HG03520 (cell line): ENCODE data around the gene PPM1N.

Source experiments
- ATAC-seq: cut with Tn5 transposase; IDR thresholded peaks from one replicate; pipeline ENCODE4 v1.9.1; 2021; ENCODE audit warnings: mild to moderate bottlenecking, moderate library complexity; ENCODE audit not compliant: unreplicated experiment

Gene PPM1N

DNA sequence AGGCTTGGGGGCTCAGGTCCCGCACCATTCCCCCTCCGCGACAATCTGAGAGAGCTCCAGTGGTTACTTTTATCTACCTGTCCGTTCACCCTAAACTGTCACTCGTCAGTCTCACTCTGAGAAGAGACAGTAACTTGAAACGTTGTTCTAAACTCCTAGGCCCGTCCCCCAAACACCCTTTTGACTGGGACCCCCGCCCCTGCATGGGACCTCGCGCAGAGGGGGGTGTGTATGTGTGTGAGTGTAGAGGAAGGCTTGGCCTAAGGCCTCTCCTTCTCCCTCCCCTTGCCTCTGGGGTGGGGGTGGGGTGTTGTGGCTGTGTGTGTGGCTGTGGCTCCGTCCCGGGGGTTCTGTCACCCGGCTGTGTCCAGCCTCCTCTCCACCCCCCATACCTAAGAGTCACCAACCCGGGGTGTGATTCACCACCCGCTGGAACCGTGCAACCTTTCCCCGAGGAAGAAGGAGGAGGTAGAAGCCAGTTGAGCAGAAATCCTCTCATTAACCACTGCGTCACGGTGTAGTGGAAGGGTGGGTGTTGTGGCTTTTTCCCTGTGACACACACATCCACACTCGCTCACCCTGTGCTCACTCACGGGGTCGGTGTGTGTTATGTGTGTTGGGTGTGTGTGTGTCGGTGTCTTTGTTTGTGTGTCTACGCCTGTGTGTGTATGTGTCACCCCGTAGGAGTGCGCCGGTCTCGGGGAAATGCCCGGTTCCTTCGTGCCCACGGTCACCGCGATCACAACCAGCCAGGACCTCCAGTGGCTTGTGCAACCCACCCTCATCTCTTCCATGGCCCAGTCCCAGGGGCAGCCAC lies 28.1 kb upstream of the PPM1N start:
- no peak for ATAC-seq

DNA sequence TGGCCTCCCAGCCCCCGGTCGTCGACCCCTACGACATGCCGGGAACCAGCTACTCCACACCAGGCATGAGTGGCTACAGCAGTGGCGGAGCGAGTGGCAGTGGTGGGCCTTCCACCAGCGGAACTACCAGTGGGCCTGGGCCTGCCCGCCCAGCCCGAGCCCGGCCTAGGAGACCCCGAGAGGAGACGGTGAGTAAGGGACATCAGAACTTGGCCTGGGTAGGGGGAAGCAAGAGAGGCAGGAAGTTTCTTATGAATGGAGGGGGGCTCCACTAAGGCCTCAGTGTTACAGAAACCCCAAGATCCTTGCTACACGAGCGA lies 27.5 kb upstream of the PPM1N start:
- ATAC-seq = no peak

- no peak for ATAC-seq
These were observed 26.9 kb upstream of the PPM1N start for GRCh38 chr19:45471111-45471930.

DNA sequence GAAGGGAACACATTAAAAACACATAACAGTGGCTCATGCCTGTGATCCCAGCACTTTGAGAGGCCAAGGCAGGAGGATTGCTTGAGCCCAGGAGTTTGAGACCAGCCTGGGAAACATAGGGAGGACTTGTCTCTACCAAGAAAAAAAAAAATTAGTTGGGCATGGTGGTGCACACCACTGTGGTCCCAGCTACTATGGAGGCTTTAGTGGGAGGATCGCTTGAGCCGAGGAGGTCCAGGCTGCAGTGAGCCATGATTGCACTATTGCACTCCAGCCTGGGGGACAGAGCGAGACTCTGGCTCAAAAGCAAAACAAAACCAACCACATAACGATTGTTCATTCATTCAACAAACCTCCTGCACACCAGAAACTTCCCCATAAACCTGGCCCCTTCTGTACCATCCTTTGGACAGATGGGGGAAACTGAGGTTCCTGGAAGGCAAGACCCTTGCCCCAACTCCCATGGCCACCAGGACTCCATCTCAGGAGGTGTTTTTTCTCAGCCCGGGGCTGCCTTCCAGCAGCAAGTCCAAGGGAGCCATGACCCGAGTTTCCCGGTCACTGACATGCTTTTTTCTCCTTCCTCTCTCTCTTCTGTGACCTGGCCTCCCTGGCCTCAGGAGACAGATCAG lies 26.2 kb upstream of the PPM1N start:
- no peak for ATAC-seq

DNA sequence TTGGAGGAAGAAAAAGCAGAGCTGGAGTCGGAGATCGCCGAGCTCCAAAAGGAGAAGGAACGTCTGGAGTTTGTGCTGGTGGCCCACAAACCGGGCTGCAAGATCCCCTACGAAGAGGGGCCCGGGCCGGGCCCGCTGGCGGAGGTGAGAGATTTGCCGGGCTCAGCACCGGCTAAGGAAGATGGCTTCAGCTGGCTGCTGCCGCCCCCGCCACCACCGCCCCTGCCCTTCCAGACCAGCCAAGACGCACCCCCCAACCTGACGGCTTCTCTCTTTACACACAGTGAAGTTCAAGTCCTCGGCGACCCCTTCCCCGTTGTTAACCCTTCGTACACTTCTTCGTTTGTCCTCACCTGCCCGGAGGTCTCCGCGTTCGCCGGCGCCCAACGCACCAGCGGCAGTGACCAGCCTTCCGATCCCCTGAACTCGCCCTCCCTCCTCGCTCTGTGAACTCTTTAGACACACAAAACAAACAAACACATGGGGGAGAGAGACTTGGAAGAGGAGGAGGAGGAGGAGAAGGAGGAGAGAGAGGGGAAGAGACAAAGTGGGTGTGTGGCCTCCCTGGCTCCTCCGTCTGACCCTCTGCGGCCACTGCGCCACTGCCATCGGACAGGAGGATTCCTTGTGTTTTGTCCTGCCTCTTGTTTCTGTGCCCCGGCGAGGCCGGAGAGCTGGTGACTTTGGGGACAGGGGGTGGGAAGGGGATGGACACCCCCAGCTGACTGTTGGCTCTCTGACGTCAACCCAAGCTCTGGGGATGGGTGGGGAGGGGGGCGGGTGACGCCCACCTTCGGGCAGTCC lies 25.5 kb upstream of the PPM1N start:
- ATAC-seq = no peak

GRCh38 chr19:45473367-45473681 lies 24.9 kb upstream of the PPM1N start:
- no peak for ATAC-seq

DNA sequence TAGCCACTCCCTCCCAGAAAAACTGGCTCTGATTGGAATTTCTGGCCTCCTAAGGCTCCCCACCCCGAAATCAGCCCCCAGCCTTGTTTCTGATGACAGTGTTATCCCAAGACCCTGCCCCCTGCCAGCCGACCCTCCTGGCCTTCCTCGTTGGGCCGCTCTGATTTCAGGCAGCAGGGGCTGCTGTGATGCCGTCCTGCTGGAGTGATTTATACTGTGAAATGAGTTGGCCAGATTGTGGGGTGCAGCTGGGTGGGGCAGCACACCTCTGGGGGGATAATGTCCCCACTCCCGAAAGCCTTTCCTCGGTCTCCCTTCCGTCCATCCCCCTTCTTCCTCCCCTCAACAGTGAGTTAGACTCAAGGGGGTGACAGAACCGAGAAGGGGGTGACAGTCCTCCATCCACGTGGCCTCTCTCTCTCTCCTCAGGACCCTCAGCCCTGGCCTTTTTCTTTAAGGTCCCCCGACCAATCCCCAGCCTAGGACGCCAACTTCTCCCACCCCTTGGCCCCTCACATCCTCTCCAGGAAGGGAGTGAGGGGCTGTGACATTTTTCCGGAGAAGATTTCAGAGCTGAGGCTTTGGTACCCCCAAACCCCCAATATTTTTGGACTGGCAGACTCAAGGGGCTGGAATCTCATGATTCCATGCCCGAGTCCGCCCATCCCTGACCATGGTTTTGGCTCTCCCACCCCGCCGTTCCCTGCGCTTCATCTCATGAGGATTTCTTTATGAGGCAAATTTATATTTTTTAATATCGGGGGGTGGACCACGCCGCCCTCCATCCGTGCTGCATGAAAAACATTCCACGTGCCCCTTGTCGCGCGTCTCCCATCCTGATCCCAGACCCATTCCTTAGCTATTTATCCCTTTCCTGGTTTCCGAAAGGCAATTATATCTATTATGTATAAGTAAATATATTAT lies 24.3 kb upstream of the PPM1N start:
- no peak for ATAC-seq

GRCh38 chr19:45474606-45475521 lies 23.4 kb upstream of the PPM1N start:
- ATAC-seq = no peak

- ATAC-seq = no peak
These were observed 22.5 kb upstream of the PPM1N start for GRCh38 chr19:45475537-45476291.

DNA sequence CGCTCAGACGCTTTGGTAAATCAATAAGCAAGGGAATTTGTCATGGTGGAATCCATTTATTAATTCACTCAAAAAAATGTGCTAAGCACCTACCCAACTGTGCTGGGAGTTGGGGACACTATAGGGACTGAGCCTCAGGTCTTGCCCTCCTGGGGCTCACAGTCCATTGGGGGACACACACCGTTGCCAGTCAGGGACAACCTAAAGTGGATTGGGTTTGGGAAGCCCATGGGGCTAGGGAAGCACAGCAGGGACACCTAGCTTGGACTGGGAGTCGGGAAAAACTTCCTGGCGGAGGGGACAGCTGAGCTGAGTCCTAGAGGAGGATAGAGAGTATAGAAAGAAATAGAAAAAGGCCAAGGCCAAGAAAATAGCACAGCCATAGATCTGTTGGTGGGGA lies 21.9 kb upstream of the PPM1N start:
- no peak for ATAC-seq

DNA sequence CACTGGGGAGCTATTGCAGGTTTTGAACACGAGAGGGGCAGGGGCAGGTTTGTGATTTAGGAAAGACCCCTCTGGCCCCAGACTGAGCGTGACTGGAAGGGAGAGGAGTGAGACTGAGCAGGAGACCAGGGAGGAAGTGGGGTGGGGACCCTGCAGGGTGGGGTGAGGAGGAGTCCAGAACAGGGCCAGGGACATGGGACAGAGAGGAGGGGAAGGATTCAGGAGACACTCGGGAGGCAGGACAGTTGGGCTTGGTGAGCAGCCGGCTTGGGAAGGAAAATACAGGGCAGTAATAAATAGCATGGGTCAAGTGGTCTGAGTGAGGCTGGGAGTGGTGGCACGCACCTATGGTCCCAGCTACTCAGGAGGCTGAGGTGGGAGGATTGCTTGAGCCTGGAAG lies 21.1 kb upstream of the PPM1N start:
- no peak for ATAC-seq

- ATAC-seq = no peak
These were observed 20.4 kb upstream of the PPM1N start for GRCh38 chr19:45477713-45478453.

- ATAC-seq = peak; percentile 72
These were observed 19.6 kb upstream of the PPM1N start for GRCh38 chr19:45478454-45479238.

DNA sequence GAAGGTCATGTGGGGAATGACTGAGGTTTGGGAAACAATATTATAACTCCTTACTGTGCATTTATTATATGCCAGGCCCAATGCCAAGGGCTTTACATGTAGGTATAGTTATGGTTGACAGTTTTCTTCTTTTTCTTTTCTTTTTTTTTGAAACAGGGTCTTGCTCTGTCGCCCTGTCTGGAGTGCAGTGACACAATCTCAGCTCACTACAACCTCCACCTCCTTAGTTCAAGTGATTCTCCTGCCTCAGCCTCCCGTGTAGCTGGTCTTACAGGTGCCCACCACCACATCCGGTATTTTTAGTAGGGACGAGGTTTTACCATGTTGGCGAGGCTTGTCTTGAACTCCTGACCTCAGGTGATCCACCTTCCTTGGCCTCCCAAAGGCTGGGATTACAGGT lies 15.2 kb upstream of the PPM1N start:
- ATAC-seq = no peak

DNA sequence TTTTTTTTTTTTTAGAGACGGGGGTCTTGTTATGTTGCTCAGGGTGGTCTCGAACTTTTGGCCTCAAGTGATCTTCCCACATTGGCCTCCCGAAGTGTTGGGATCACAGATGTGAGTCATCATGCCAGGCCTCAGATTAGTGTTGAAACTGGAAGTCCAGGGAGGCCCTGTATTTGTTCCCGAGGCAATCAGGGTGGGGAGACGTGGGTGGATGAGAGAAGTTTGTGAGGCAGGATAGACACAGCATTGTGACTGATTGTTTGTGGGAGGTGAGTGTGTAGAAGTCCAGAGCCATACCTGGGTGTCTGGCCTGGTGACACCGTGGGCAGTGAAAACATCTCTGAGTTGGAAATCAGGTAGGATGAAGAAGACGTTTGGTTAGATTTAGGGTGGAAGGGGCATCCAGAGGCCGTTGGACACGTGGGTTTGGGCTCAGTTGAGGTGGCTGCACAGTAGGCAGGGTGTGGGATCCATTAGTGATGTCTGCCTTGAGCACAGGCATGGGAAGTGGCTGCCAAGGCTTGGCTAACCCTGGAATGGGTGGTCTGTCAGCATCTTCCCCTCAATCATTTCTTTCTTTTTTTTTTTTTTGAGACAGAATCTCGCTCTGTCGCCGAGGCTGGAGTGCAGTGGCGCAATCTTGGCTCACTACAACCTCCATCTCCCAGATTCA lies 13.8 kb upstream of the PPM1N start:
- ATAC-seq = no peak

DNA sequence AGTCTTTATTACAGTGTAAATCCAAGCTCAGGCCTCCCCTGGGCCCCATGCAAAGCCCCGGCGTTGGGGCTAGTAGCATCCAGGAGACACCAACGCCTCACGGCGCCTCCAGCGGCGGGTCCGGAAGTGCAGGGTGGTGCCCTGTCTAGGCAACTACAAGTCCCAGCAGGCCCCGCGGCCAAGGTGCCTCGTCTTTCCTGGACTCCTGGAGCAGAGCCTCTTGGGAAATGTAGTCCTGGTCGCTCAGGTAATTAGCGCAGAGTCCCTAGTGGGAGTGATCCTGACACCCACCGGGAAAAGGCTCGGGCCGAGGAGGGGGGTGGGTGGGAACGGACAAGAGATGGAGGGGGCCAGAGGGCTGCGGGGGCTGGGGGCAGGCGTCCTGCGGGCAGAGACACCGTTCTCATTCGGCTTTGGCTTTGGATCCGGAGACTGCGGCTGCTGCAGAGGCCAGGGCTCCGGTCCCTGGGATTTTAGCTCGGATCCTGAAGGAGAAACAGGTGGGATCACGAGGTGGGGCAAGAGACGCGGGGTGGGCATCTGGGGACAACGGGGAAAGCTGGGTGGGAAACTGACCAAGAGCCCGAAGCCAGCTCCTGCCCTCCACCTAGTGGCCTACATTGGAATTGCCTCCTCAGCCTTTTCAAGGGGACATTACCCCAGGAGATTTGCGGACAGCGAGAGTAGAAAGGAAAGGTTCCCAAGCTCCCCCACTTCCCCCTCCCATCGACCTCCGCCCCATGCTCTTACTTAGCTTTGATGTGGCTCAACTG lies 12.8 kb upstream of the PPM1N start:
- ATAC-seq = peak; percentile 91
